ENCODE results near the gene MTOR.

DNA sequence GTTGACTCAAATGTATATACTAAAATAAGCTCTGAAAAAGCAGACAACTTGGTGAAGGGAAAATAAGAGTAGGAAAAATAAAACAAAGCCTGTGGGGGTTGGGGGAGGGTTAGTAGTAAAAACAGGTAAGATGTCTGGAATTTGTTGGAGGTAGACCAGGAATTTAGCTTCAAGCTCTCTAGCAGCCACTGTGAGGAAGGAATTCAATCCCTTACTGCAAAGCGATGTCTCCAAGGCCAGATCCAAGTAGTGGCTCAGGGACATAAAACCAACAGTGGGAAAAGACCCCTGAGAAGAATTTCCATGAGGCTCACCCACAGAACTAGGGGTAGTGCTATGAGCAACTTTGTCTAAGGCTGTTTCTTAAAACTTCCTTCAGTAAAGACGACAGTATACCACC lies 65.4 kb downstream of the MTOR start:
- TF ChIP-seq, protein P1, sequence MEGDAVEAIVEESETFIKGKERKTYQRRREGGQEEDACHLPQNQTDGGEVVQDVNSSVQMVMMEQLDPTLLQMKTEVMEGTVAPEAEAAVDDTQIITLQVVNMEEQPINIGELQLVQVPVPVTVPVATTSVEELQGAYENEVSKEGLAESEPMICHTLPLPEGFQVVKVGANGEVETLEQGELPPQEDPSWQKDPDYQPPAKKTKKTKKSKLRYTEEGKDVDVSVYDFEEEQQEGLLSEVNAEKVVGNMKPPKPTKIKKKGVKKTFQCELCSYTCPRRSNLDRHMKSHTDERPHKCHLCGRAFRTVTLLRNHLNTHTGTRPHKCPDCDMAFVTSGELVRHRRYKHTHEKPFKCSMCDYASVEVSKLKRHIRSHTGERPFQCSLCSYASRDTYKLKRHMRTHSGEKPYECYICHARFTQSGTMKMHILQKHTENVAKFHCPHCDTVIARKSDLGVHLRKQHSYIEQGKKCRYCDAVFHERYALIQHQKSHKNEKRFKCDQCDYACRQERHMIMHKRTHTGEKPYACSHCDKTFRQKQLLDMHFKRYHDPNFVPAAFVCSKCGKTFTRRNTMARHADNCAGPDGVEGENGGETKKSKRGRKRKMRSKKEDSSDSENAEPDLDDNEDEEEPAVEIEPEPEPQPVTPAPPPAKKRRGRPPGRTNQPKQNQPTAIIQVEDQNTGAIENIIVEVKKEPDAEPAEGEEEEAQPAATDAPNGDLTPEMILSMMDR (IDR thresholded peaks at IDR 0.05; ENCODE audit: insufficient read depth, low read depth, low read length): no peak
- TF ChIP-seq EZH2 (IDR thresholded peaks at IDR 0.05; ENCODE audit: insufficient read depth, low read length): no peak
